HG02973 (cell line): ENCODE measurements around the gene SLC6A6.

Experiments used
- ATAC-seq: cut with Tn5 transposase; IDR thresholded peaks from one replicate; pipeline ENCODE4 v1.9.1; 2021; ENCODE audit warnings: moderate library complexity; ENCODE audit not compliant: unreplicated experiment

The SLC6A6 gene

GRCh38 chr3:14481646-14482036 lies 79.2 kb downstream of the SLC6A6 start:
- no peak for ATAC-seq

- ATAC-seq, result no peak
These were observed 79.9 kb downstream of the SLC6A6 start for GRCh38 chr3:14482271-14482721.

- no peak for ATAC-seq
These were observed 80.9 kb downstream of the SLC6A6 start for GRCh38 chr3:14483286-14483685.

GRCh38 chr3:14484741-14485140 lies 82.3 kb downstream of the SLC6A6 start:
- no peak for ATAC-seq

- no peak for ATAC-seq
These were observed 83.6 kb downstream of the SLC6A6 start for GRCh38 chr3:14485981-14486380.

GRCh38 chr3:14486460-14486859 lies 84.1 kb downstream of the SLC6A6 start:
- no peak for ATAC-seq

GRCh38 chr3:14487086-14487485 lies 84.7 kb downstream of the SLC6A6 start:
- no peak for ATAC-seq

GRCh38 chr3:14487821-14488220 lies 85.4 kb downstream of the SLC6A6 start:
- no peak for ATAC-seq

- ATAC-seq, result no peak
These were observed 86.1 kb downstream of the SLC6A6 start for GRCh38 chr3:14488286-14489041.

- ATAC-seq, result no peak
These were observed 87.2 kb downstream of the SLC6A6 start for GRCh38 chr3:14489641-14490040.

- ATAC-seq, result no peak
These were observed 87.8 kb downstream of the SLC6A6 start for GRCh38 chr3:14490255-14490654.

GRCh38 chr3:14490831-14491230 lies 88.4 kb downstream of the SLC6A6 start:
- no peak for ATAC-seq

GRCh38 chr3:14491396-14492190 lies 89.2 kb downstream of the SLC6A6 start:
- ATAC-seq, result no peak

GRCh38 chr3:14492948-14493881 lies 90.8 kb downstream of the SLC6A6 start:
- ATAC-seq, result no peak

- ATAC-seq, result no peak
These were observed 92.0 kb downstream of the SLC6A6 start for GRCh38 chr3:14494279-14494972.

- ATAC-seq, result no peak
These were observed 92.5 kb downstream of the SLC6A6 start for GRCh38 chr3:14494973-14495300.

- no peak for ATAC-seq
These were observed 93.9 kb downstream of the SLC6A6 start for GRCh38 chr3:14496351-14496750.

- ATAC-seq, result no peak
These were observed 94.9 kb downstream of the SLC6A6 start for GRCh38 chr3:14497321-14497720.

GRCh38 chr3:14502472-14502871 lies 100.1 kb downstream of the SLC6A6 start:
- no peak for ATAC-seq

- no peak for ATAC-seq
These were observed 100.8 kb downstream of the SLC6A6 start for GRCh38 chr3:14503033-14503705.
